Body of pancreas (tissue), 4 donors: ENCODE data around the gene DPYD.

ENCODE experiments used
- CTCF ChIP-seq, 7 experiments: fragments of 450-650 bp in 4 of 7; fragments of 200-600 bp in 3 of 7; sonication (generic) in 3 of 7; IDR thresholded peaks; one replicate each; pipeline ENCODE4 v1.5.1; 2016 to 2019; ENCODE audit warnings: antibody characterized with exemption in 7 of 7
- POLR2A ChIP-seq, 3 donors: fragments of 450-650 bp; IDR thresholded peaks; one replicate each; pipeline ENCODE4 v1.6.1; 2016; ENCODE audit warnings: antibody characterized with exemption in 3 of 3, mild to moderate bottlenecking in 2 of 3

DNA sequence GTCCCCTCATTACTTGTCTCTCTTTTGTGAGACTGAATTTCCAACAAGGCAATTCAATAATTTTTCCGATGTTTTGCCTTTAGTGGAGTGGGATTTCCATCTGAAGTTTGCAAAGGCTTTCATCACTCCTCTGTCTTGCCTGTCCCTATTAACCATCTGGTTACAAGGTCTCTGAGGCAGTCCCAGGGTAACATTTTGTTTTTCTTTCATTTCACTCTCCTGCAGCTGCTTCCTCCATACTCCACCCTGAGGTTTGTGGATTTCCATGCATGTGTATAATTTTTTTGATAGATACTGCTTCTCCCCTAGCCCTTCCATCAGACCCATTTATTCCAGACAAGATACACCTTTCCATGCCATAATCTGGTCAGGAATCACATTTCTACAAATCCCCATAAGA is 832.4 kb downstream of the DPYD start:
- TF ChIP-seq CTCF (IDR thresholded peaks at IDR 0.05) (no peak), POLR2A (IDR thresholded peaks at IDR 0.05) (no peak)
